HepG2 (cell line): ENCODE measurements around the gene ADPRM. TPM values are rescaled to one million over a fixed set of nuclear protein-coding genes. Genes with fewer than 3 reads are reported as not detected.
A peak's percentile ranks its signal among the peaks of the same experiment; 100 is the strongest.

Source experiments
- BRCA1 ChIP-seq: sonication (generic); formaldehyde crosslinking; IDR thresholded peaks from 2 replicates; pipeline ENCODE4 v1.4.0; 2020; ENCODE audit warnings: missing genetic modification reagents
- CENPX ChIP-seq: sonication (generic); formaldehyde crosslinking; IDR thresholded peaks from 2 replicates; pipeline ENCODE4 v1.9.0; 2021; ENCODE audit warnings: mild to moderate bottlenecking, missing genetic modification reagents, moderate library complexity
- GZF1 ChIP-seq: sonication (generic); formaldehyde crosslinking; IDR thresholded peaks from 2 replicates; pipeline ENCODE4 v1.5.1; 2020; ENCODE audit warnings: mild to moderate bottlenecking, missing genetic modification reagents
- HOXA3 ChIP-seq: sonication (generic); formaldehyde crosslinking; IDR thresholded peaks from 2 replicates; pipeline ENCODE4 v1.5.0; 2020; ENCODE audit warnings: missing genetic modification reagents
- MXI1 ChIP-seq: IDR thresholded peaks from 3 replicates; pipeline ENCODE4 v1.6.1; 2012; ENCODE audit warnings: low read depth, low read length, inconsistent platforms, borderline replicate concordance
- NFAT5 ChIP-seq: sonication (generic); formaldehyde crosslinking; IDR thresholded peaks from 2 replicates; pipeline ENCODE4 v1.4.0; 2020; ENCODE audit warnings: missing genetic modification reagents
- PHF20 ChIP-seq: sonication (generic); formaldehyde crosslinking; IDR thresholded peaks from 2 replicates; pipeline ENCODE4 v1.5.0; 2020; ENCODE audit warnings: mild to moderate bottlenecking, missing genetic modification reagents
- SMAD9 ChIP-seq: sonication (generic); formaldehyde crosslinking; IDR thresholded peaks from 2 replicates; pipeline ENCODE4 v1.5.1; 2020; ENCODE audit warnings: mild to moderate bottlenecking, missing genetic modification reagents
- TFDP1 ChIP-seq: IDR thresholded peaks from 2 replicates; pipeline ENCODE4 v1.6.1; 2016; ENCODE audit warnings: missing compliant biosample characterization, missing genetic modification reagents, borderline replicate concordance
- XRCC5 ChIP-seq: fragments of 200-400 bp; formaldehyde crosslinking; optimal IDR thresholded peaks from 2 replicates; pipeline ENCODE3; 2017; ENCODE audit warnings: mild to moderate bottlenecking, low read length
- ZNF101 ChIP-seq: sonication (generic); formaldehyde crosslinking; IDR thresholded peaks from 2 replicates; pipeline ENCODE4 v1.4.0; 2020; ENCODE audit warnings: mild to moderate bottlenecking, low read depth, missing genetic modification reagents, borderline replicate concordance
- ZNF3 ChIP-seq: IDR thresholded peaks from 2 replicates; pipeline ENCODE4 v1.7.0; 2017; ENCODE audit warnings: inconsistent platforms
- ZNF550 ChIP-seq: sonication (generic); formaldehyde crosslinking; IDR thresholded peaks from 2 replicates; pipeline ENCODE4 v1.4.0; 2020; ENCODE audit warnings: mild to moderate bottlenecking, missing genetic modification reagents, borderline replicate concordance
- ZNF552 ChIP-seq: sonication (generic); formaldehyde crosslinking; IDR thresholded peaks from 2 replicates; pipeline ENCODE4 v1.9.0; 2022; ENCODE audit warnings: missing genetic modification reagents, mild to moderate bottlenecking, borderline replicate concordance
- ZNF737 ChIP-seq: sonication (generic); formaldehyde crosslinking; IDR thresholded peaks from 2 replicates; pipeline ENCODE4 v1.5.0; 2020; ENCODE audit warnings: missing genetic modification reagents, mild to moderate bottlenecking, borderline replicate concordance
- ZSCAN22 ChIP-seq: sonication (generic); formaldehyde crosslinking; IDR thresholded peaks from 2 replicates; pipeline ENCODE4 v1.4.0; 2020; ENCODE audit warnings: mild to moderate bottlenecking, missing genetic modification reagents
- polyA plus RNA-seq, 8 experiments: library from polyadenylated mRNA; depleted of rRNA in 3 of 8; stranded (reverse) in 7 of 8; unstranded in 1 of 8; fragments of >200 nt; fragmentation: Illumina TruSeq in 4 of 8; extraction: Trizol in 4 of 8; gene quantifications; 2 replicates each; pipeline versions ENCODE4 v1.2.1 to v1.2.3, GENCODE V29; 2011 to 2016; ENCODE audit warnings: low read depth in 4 of 8, missing spikeins in 1 of 8, mixed read lengths in 1 of 8; ENCODE audit not compliant: insufficient read depth in 1 of 8
- total RNA-seq, 5 experiments: library from RNA; depleted of rRNA; stranded (reverse); fragments of >200 nt; fragmentation: Illumina TruSeq; extraction: Trizol; gene quantifications; 2 replicates each; pipeline ENCODE4 v1.2.3, GENCODE V29; 2016; ENCODE audit warnings: low read depth in 1 of 5
- TF ChIP-seq, protein P1 (sequence below): sonication (generic); formaldehyde crosslinking; IDR thresholded peaks from 2 replicates; pipeline ENCODE4 v1.5.0; 2020; ENCODE audit warnings: mild to moderate bottlenecking, missing genetic modification reagents, borderline replicate concordance
- TF ChIP-seq, protein P2 (sequence below): sonication (generic); formaldehyde crosslinking; IDR thresholded peaks from 2 replicates; pipeline ENCODE4 v1.8.0; 2022; ENCODE audit warnings: missing genetic modification reagents, mild to moderate bottlenecking, moderate library complexity, borderline replicate concordance
- TF ChIP-seq, protein P3 (sequence below): sonication (generic); formaldehyde crosslinking; IDR thresholded peaks from 2 replicates; pipeline ENCODE4 v1.4.0; 2020; ENCODE audit warnings: missing genetic modification reagents

ADPRM gene
- total and polyA plus RNA-seq, 2 of the 13 experiments (the other 11 are each of a cell fraction or from before 2014, with no cell fraction given), result 5.6 to 10.8 TPM

DNA sequence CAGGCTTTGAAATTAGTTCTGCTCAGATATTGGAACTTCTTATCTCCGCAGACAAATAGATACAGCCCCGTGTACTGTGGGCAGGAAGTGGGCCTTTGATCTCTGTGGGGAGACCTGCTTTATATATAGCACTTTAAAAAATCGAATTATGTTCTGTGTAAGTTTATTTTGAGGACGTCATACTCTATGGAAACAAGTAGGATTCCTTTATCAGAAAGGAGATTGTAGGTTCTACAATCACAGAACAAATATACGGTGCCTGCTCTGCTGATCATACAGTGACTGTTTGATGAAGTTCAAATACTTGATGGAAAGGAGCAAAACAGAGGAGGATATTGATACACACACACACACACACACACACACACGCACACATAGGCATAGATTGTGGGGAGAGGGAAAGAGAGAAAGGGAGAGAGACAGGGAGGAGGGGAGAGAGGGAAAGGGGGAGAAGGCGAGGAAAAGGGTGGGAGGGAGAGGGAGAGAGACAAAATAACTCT lies 47.2 kb downstream of the ADPRM start (continued):
- TF ChIP-seq ZNF3 (CRISPR knock-in tag) (0 out of 2 replicates have a peak, but pooled peaks have one; percentile 48), ZSCAN22 (CRISPR knock-in tag) (no peak), TFDP1 (CRISPR knock-in tag) (no peak), GZF1 (CRISPR knock-in tag) (no peak), ZNF101 (no peak), ZNF550 (no peak), PHF20 (CRISPR knock-in tag) (no peak), XRCC5 (no peak), HOXA3 (CRISPR knock-in tag) (no peak), BRCA1 (CRISPR knock-in tag) (no peak), NFAT5 (CRISPR knock-in tag) (no peak), ZNF552 (CRISPR knock-in tag) (no peak), SMAD9 (CRISPR knock-in tag) (no peak), MXI1 (no peak), ZNF737 (CRISPR knock-in tag) (no peak), CENPX (CRISPR knock-in tag) (no peak)
- TF ChIP-seq, protein P1, sequence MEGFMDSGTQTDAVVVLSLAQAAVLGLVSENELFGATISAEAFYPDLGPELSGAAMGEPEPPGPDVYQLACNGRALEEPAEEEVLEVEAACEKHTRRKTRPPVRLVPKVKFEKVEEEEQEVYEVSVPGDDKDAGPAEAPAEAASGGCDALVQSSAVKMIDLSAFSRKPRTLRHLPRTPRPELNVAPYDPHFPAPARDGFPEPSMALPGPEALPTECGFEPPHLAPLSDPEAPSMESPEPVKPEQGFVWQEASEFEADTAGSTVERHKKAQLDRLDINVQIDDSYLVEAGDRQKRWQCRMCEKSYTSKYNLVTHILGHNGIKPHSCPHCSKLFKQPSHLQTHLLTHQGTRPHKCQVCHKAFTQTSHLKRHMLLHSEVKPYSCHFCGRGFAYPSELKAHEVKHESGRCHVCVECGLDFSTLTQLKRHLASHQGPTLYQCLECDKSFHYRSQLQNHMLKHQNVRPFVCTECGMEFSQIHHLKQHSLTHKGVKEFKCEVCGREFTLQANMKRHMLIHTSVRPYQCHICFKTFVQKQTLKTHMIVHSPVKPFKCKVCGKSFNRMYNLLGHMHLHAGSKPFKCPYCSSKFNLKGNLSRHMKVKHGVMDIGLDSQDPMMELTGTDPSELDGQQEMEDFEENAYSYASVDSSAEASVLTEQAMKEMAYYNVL (CRISPR knock-in tag), result peak; percentile 30; the same call in 1 of the 2 replicates
- TF ChIP-seq, protein P2, sequence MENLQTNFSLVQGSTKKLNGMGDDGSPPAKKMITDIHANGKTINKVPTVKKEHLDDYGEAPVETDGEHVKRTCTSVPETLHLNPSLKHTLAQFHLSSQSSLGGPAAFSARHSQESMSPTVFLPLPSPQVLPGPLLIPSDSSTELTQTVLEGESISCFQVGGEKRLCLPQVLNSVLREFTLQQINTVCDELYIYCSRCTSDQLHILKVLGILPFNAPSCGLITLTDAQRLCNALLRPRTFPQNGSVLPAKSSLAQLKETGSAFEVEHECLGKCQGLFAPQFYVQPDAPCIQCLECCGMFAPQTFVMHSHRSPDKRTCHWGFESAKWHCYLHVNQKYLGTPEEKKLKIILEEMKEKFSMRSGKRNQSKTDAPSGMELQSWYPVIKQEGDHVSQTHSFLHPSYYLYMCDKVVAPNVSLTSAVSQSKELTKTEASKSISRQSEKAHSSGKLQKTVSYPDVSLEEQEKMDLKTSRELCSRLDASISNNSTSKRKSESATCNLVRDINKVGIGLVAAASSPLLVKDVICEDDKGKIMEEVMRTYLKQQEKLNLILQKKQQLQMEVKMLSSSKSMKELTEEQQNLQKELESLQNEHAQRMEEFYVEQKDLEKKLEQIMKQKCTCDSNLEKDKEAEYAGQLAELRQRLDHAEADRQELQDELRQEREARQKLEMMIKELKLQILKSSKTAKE (CRISPR knock-in tag), result no peak
- TF ChIP-seq, protein P3, sequence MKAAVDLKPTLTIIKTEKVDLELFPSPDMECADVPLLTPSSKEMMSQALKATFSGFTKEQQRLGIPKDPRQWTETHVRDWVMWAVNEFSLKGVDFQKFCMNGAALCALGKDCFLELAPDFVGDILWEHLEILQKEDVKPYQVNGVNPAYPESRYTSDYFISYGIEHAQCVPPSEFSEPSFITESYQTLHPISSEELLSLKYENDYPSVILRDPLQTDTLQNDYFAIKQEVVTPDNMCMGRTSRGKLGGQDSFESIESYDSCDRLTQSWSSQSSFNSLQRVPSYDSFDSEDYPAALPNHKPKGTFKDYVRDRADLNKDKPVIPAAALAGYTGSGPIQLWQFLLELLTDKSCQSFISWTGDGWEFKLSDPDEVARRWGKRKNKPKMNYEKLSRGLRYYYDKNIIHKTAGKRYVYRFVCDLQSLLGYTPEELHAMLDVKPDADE, result no peak
